BLaER1 treated with 17β-estradiol and CSF1 and Interleukin-3, amounts not matched to agents 10 nM and 100 nM (cell line): ENCODE data around the gene MSMP.

Experiments
- H3K27ac ChIP-seq, 11 experiments: shearing (Covaris generic); formaldehyde crosslinking; 2 replicates each; pipeline ENCODE4 v1.8.1; 2022
- H3K27me3 ChIP-seq, 11 experiments: shearing (Covaris generic); formaldehyde crosslinking; 2 replicates each; pipeline ENCODE4 v1.8.1; 2022
- H3K36me3 ChIP-seq, 11 experiments: shearing (Covaris generic); formaldehyde crosslinking; 2 replicates each; pipeline ENCODE4 v1.8.1; 2022
- H3K4me1 ChIP-seq, 10 experiments: shearing (Covaris generic); formaldehyde crosslinking; 2 replicates each; pipeline ENCODE4 v1.8.1; 2022
- H3K4me2 ChIP-seq, 11 experiments: shearing (Covaris generic); formaldehyde crosslinking; 2 replicates each; pipeline ENCODE4 v1.8.1; 2022
- H3K4me3 ChIP-seq, 10 experiments: shearing (Covaris generic); formaldehyde crosslinking; 2 replicates each; pipeline ENCODE4 v1.8.1; 2022
- H3K9ac ChIP-seq, 11 experiments: shearing (Covaris generic); formaldehyde crosslinking; 2 replicates each; pipeline ENCODE4 v1.8.1; 2022
- H3K9me3 ChIP-seq, 11 experiments: shearing (Covaris generic); formaldehyde crosslinking; replicated peaks in 1 of 11; 2 replicates each; pipeline ENCODE4 v1.8.1; 2022
- H4K20me1 ChIP-seq, 11 experiments: shearing (Covaris generic); formaldehyde crosslinking; 2 replicates each; pipeline ENCODE4 v1.8.1; 2022
- Cebpa-rat ChIP-seq, 11 experiments: shearing (Covaris generic); IDR thresholded peaks; 2 replicates each; pipeline ENCODE4 v1.8.1; 2022

Gene MSMP

DNA sequence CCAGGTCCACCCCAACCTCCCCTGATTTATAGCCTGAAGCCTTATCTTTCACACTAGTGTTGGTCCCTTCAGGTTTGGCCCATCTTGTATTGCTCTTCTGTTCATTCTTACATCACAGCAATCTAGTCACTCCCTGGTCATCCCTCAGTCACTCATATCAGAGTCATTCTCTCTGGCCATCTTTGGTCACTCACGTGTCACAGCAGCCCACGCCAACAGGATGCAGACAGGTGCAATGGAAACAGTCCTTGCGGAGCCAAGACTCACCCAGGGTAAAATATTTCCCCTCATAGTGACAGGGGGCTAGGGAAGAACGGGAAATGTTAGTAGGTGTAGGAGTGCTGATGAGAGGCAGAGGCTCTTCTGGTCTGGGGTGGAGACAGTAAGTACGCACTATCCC is 610 bp downstream of the MSMP start:
- peaks cover 0 to 9% (median 0%) of the 10 kb centered on the region in 11 experiments; a peak in 7 of 22 replicates for H4K20me1 ChIP-seq
- H3K36me3 ChIP-seq, result peaks cover 16 to 48% (median 35%) of the 10 kb centered on the region in 11 experiments; a peak in 20 of 22 replicates
- H3K4me1 ChIP-seq, result peaks cover 40 to 61% (median 53%) of the 10 kb centered on the region in 10 experiments
- H3K4me2 ChIP-seq, result no peak overlapping the region
- no peak overlapping the region for H3K9ac ChIP-seq
- H3K4me3 ChIP-seq, result no peak overlapping the region
- H3K9me3 ChIP-seq, result no peaks in the 10 kb centered on the region
- TF ChIP-seq Cebpa-rat (IDR thresholded peaks at IDR 0.05), result no peak
- H3K27me3 ChIP-seq, result no peaks in the 10 kb centered on the region
- H3K27ac ChIP-seq, result no peak overlapping the region

DNA sequence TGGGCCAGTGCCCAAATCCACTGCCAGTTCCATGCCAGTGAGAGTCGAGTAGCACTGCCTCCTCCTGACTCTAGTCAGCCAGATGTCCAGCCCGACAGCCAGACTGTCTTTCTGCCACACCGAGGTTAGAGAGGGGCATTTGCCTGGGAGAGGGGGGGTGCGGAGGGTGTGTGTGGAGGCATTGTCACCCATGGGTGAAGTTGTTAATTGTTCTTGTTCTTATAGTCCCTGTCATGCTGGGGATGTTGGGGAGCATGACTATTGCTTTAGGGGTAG is 3.9 kb downstream of the MSMP start:
- Histone ChIP-seq H3K9me3 (no peaks in the 10 kb centered on the region), H3K4me1 (peaks cover 37 to 58% (median 49%) of the 10 kb centered on the region in 10 experiments), H3K27me3 (no peaks in the 10 kb centered on the region), H4K20me1 (peaks cover 0 to 35% (median 31%) of the 10 kb centered on the region in 11 experiments; a peak in 15 of 22 replicates), H3K4me2 (peak overlapping the region; percentile 78 to 100 (median 96)), H3K9ac (peak overlapping the region in 9 of 11 experiments; percentile 77 to 89 (median 85); a peak in 14 of 22 replicates), H3K4me3 (peak overlapping the region in 8 of 10 experiments; percentile 81 to 97 (median 88); a peak in 14 of 20 replicates), H3K36me3 (peaks cover 16 to 63% (median 38%) of the 10 kb centered on the region in 11 experiments; a peak in 20 of 22 replicates), H3K27ac (peak overlapping the region in 6 of 11 experiments; percentile 79 to 90 (median 83); a peak in 9 of 22 replicates)
- no peak for TF ChIP-seq Cebpa-rat (IDR thresholded peaks at IDR 0.05)

DNA sequence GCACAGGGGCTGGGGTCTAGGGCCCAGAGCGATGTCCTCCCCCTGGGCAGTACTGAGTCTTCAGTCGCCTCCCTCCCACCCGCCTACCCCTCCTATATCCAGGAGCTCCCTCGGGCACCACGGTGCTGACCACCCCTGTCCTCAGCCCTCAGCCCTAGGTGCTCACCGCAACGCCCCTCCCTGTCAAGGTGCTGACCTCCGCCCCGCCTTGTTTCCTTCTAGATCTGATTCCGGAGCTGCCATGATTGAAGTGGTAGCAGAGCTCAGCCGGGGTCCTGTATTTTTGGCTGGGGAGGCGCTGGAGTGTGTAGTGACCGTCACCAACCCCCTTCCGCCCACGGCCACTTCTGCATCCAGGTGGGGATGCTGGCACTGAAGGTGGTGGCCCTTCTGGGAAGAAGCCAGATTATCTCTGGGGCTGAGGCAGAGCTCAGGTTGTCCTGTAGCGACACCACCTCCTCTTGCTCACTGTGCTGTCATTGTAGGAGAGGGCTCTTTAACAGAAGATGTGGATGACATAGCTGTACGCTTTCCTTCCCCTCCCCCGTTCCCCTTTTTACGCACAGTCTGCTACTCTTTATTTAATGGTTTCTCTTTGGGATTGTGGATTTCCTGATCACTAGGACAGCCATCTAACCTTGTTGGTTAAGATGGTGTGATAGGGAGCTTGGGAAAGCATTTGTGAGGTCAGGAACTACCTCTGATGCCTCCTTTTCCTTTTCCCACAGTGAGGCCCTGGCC is 4.4 kb downstream of the MSMP start:
- H3K4me2 ChIP-seq, result peak overlapping the region; percentile 78 to 100 (median 96)
- peaks cover 0 to 41% (median 32%) of the 10 kb centered on the region in 11 experiments; a peak in 15 of 22 replicates for H4K20me1 ChIP-seq
- H3K9me3 ChIP-seq, result no peaks in the 10 kb centered on the region
- no peaks in the 10 kb centered on the region for H3K27me3 ChIP-seq
- TF ChIP-seq Cebpa-rat (IDR thresholded peaks at IDR 0.05), result no peak
- H3K36me3 ChIP-seq, result peaks cover 17 to 64% (median 42%) of the 10 kb centered on the region in 11 experiments
- peaks cover 43 to 56% (median 47%) of the 10 kb centered on the region in 10 experiments for H3K4me1 ChIP-seq
- H3K4me3 ChIP-seq, result peak overlapping the region; percentile 81 to 97 (median 88)
- peak overlapping the region; percentile 77 to 89 (median 85) for H3K9ac ChIP-seq
- peak overlapping the region; percentile 79 to 90 (median 81) for H3K27ac ChIP-seq

DNA sequence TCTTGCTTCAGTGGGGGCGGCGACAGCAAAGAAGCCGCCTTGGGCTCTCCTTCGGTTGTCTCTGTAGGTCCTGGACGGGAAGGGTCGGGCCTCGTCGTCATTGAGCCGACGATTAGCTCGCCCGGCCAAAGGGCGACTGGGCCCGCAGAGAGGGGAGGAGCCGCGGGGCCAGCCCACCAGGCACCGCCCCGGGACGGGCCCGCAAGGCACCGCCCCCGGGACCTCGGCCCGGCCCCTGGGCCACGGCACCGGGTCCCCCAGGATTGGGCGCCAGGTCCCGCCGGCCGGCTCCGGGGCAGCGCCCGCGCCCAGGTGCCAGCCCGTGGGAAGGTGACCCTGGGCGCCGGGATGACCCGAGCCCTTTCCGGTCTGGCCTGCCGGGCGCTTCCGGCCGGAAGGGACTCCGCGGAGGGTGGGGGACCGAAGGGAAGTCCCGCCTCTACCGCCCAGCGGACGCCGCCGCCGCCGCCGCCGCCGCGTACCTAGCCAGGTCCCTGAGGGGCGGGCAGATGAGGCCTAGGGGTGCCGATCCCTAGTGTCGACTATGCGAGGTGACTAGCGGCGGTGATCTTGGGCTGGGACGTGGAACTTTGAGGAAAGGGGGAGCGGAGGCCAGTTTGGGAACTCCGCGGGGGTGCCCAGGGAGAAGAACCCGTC is 5.1 kb downstream of the MSMP start, which contains the start of the genes GBA2 and RGP1:
Gene GBA2 (minus strand): TSS at position 371 of the 657 bp plus-strand sequence. CDS start 524 bp downstream, outside the sequence.
Gene RGP1 (plus strand): TSS at position 430 of the 657 bp plus-strand sequence. CDS start 469 bp downstream, outside the sequence.
- Histone ChIP-seq H4K20me1 (peaks cover 0 to 48% (median 34%) of the 10 kb centered on the region in 11 experiments; a peak in 15 of 22 replicates), H3K4me3 (peak within 1 kb of the TSS; percentile 81 to 97 (median 88)), H3K9me3 (no peaks in the 10 kb centered on the region), H3K27me3 (no peaks in the 10 kb centered on the region), H3K4me1 (peaks cover 47 to 58% (median 51%) of the 10 kb centered on the region in 10 experiments), H3K9ac (peak within 1 kb of the TSS; percentile 77 to 89 (median 85)), H3K36me3 (peaks cover 24 to 64% (median 44%) of the 10 kb centered on the region in 11 experiments), H3K4me2 (peak within 1 kb of the TSS; percentile 78 to 100 (median 96)), H3K27ac (peak within 1 kb of the TSS; percentile 79 to 90 (median 81))
- no peak for TF ChIP-seq Cebpa-rat (IDR thresholded peaks at IDR 0.05)

DNA sequence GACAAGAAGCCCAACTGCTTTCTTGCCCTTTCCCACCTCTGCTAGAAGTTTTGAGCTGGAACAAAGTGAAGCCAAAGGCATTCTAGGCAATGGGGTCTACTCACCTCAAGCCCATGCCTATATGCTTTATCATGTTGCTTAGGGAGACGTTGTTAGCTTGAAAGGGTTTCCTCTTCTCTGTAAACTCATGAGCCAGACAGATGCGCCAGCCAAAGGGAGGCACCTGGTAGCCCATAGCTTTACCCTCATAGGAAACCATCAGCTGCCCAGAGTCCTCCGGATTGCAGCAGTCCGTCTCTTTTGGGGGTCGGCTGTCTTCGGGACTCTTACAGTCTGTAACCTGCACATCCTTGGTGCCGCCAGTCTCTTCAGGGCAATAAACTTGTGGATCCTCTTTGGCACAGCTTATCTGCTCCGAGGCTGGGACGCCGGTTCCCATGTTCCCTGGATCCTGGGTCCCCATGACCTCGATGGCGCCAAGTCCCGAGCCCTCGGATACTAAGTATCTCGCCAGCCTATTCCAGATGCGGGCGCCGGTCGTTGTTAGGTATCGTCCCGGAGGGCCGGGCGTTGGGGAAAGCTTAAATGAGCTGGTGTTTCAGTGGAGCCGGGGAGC is 5.7 kb downstream of the MSMP start:
- H3K27me3 ChIP-seq, result no peaks in the 10 kb centered on the region
- H4K20me1 ChIP-seq, result peaks cover 0 to 53% (median 34%) of the 10 kb centered on the region in 11 experiments; a peak in 15 of 22 replicates
- H3K9me3 ChIP-seq, result no peaks in the 10 kb centered on the region
- peak overlapping the region; percentile 81 to 97 (median 88) for H3K4me3 ChIP-seq
- peaks cover 53 to 64% (median 56%) of the 10 kb centered on the region in 10 experiments for H3K4me1 ChIP-seq
- H3K4me2 ChIP-seq, result peak overlapping the region; percentile 78 to 100 (median 96)
- H3K27ac ChIP-seq, result peak overlapping the region; percentile 79 to 90 (median 81)
- peaks cover 25 to 61% (median 42%) of the 10 kb centered on the region in 11 experiments for H3K36me3 ChIP-seq
- peak overlapping the region; percentile 77 to 89 (median 85) for H3K9ac ChIP-seq
- TF ChIP-seq Cebpa-rat (IDR thresholded peaks at IDR 0.05), result no peak

DNA sequence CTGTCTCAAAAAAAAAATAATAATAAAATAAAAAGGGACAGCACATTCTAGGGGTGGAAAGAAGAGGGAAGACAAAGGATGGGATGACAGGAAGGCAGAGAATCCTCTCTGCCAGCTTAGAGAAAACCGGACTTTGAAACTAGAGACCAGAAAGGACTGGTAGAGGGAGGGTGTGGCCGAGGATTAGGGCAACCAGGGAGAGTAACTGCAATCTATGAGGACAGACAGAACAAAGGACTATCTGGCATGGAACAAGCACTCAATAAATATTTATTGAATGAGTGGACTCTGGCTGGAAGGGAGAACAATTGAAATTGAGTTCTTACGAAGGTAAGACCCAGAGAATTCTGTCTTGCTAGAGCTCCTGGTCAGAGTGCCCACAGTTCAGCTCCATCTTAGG is 7.5 kb downstream of the MSMP start:
- Histone ChIP-seq H3K9ac (peak overlapping the region in 5 of 11 experiments; percentile 84 to 88 (median 86); a peak in 7 of 22 replicates), H3K27ac (no peak overlapping the region), H3K4me1 (peaks cover 65 to 82% (median 73%) of the 10 kb centered on the region in 10 experiments), H3K4me2 (peak overlapping the region; percentile 78 to 100 (median 96)), H3K9me3 (no peaks in the 10 kb centered on the region), H3K4me3 (peak overlapping the region; percentile 81 to 97 (median 88); a peak in 18 of 20 replicates), H3K36me3 (peaks cover 24 to 60% (median 38%) of the 10 kb centered on the region in 11 experiments; a peak in 21 of 22 replicates), H4K20me1 (peaks cover 0 to 71% (median 43%) of the 10 kb centered on the region in 11 experiments; a peak in 16 of 22 replicates), H3K27me3 (no peaks in the 10 kb centered on the region)
- no peak for TF ChIP-seq Cebpa-rat (IDR thresholded peaks at IDR 0.05)

DNA sequence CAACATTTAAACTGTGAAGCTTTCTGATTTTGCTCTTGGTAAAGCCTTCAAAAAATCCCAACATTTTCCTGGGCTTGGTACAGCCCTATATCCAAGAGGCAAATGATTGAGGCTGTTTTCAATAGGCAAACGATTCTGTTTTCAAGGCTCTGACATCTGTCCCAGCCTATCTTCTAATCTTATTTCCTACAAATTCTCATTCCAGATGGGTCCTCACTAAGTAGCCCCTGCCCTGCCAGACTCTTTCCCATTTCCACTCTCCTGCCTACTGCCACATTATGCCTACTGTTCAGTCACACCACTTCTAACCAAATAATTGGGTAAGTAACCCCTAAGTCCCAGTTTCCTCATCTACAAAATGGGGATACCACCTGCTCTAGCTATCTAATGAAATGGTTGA is 8.5 kb downstream of the MSMP start:
- Histone ChIP-seq H4K20me1 (peaks cover 0 to 81% (median 47%) of the 10 kb centered on the region in 11 experiments; a peak in 16 of 22 replicates), H3K36me3 (peaks cover 28 to 60% (median 40%) of the 10 kb centered on the region in 11 experiments), H3K9ac (peak overlapping the region in 3 of 11 experiments; percentile 24 to 87 (median 56); a peak in 5 of 22 replicates), H3K27me3 (no peaks in the 10 kb centered on the region), H3K4me2 (peak overlapping the region; percentile 78 to 100 (median 96)), H3K9me3 (no peaks in the 10 kb centered on the region), H3K4me1 (peaks cover 68 to 87% (median 76%) of the 10 kb centered on the region in 10 experiments), H3K27ac (no peak overlapping the region), H3K4me3 (peak overlapping the region in 3 of 10 experiments; percentile 81 to 97 (median 91); a peak in 5 of 20 replicates)
- TF ChIP-seq Cebpa-rat (IDR thresholded peaks at IDR 0.05), result no peak

DNA sequence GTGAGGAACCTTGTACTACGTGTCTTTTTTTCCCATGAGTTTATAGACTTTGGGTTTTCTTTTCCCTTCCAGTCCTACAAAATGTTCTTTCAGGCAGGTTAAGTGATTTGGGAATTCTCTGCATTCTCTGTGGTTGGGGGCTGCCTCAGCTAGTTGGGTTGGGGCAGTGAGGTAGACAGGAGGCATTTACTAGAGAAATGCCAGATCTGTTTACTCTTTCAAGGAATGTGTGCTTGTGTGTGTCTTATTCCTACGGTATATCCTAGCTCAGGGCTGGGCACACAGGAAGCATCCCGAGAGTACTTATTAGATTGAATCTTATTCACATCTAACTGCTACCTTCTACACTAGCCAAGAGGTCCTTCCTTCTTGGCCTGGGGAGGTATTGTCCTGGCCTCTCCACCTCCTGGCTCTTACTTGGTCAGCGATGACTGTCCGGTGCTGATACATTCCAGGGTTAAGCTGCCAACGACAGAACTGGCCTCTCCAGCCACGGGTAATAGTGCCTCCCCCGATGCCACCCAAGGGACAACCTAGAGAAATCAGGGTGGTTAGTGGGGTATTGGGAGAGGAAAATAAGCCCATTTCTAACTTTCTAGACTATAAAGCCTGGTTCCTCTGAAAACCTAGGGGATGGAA is 10.1 kb downstream of the MSMP start:
- H4K20me1 ChIP-seq, result peaks cover 0 to 97% (median 47%) of the 10 kb centered on the region in 11 experiments; a peak in 16 of 22 replicates
- H3K4me1 ChIP-seq, result peaks cover 54 to 74% (median 64%) of the 10 kb centered on the region in 10 experiments
- no peaks in the 10 kb centered on the region for H3K27me3 ChIP-seq
- peak overlapping the region in 10 of 11 experiments; percentile 0 to 100 (median 42); a peak in 16 of 22 replicates for H3K4me2 ChIP-seq
- no peaks in the 10 kb centered on the region for H3K9me3 ChIP-seq
- H3K9ac ChIP-seq, result no peak overlapping the region
- no peak overlapping the region for H3K4me3 ChIP-seq
- peak overlapping the region in 1 of 11 experiments; percentile 6; a peak in 2 of 22 replicates for H3K27ac ChIP-seq
- H3K36me3 ChIP-seq, result peaks cover 44 to 73% (median 56%) of the 10 kb centered on the region in 11 experiments
- TF ChIP-seq Cebpa-rat (IDR thresholded peaks at IDR 0.05), result no peak
